Fibroblast of skin of back (primary cell): ENCODE measurements around the gene ICOS. TPM values are rescaled to one million over a fixed set of nuclear protein-coding genes. Genes with fewer than 3 reads are reported as not detected.

Experiments
- DNase-seq: peaks from one replicate; pipeline ENCODE4 v3.0.0-alpha.2; 2013
- polyA plus RNA-seq, 2 experiments: library from polyadenylated mRNA; unstranded; fragments of 120-200 nt; gene quantifications; one replicate each; pipeline ENCODE4 v1.2.1, GENCODE V29; 2013; ENCODE audit not compliant: insufficient read length in 2 of 2

Gene ICOS
- polyA plus RNA-seq (2013, experiment 1 of 2; ENCODE audit: insufficient read length): not detected
- not detected for polyA plus RNA-seq (2013, experiment 2 of 2; ENCODE audit: insufficient read length)

GRCh38 chr2:203936535-203936934 lies at the start of gene ICOS:
Gene ICOS, plus strand, starts transcription at chr2:203936763. Its CDS starts 52 bp downstream, at chr2:203936815.
- DNase-seq: no peak

- DNase-seq: no peak
Measured at GRCh38 chr2:203887677-203888076, 48.9 kb upstream of the ICOS start.

- no peak for DNase-seq
Measured at GRCh38 chr2:203889542-203889941, 47.0 kb upstream of the ICOS start.

GRCh38 chr2:203889944-203890343 lies 46.6 kb upstream of the ICOS start:
- DNase-seq: no peak

DNA sequence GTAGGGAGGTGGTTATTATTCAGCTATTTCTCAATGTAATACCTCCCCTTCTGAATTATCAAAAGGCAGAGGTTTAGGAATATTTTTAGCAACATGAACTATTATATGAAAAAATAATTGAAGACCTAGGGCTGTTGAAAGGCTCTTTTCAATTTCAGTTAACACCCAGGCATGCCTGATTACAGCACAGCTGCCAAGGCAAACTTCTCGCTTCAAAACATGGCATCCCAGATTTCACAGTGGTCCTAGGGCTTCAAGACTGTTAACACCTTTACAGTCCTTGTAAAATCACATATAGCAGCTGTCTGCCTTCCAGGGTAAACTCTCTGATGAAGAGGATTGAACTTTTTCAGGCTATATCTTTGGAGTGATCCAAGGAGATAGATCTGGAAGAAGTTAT lies 45.8 kb upstream of the ICOS start:
- no peak for DNase-seq

DNA sequence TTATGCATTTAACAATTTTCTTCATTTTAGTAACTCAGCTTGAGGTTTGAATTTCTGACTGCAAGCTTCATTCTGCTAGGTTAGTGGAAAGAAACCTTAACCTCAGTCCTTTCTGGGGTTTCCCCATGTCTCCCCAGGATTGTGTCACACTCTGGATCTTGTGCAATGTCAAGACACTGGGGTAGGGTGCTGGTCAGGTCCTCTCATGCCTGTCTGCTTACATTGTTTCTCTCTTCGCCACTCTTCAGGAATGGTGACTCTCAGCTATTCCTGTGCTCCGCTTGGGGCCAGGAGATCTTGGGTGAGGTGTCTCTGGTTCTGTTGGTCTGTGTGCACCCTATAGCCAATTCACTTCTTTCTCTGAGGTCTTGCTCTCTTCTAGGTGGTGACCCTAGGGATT lies 45.1 kb upstream of the ICOS start:
- no peak for DNase-seq

DNA sequence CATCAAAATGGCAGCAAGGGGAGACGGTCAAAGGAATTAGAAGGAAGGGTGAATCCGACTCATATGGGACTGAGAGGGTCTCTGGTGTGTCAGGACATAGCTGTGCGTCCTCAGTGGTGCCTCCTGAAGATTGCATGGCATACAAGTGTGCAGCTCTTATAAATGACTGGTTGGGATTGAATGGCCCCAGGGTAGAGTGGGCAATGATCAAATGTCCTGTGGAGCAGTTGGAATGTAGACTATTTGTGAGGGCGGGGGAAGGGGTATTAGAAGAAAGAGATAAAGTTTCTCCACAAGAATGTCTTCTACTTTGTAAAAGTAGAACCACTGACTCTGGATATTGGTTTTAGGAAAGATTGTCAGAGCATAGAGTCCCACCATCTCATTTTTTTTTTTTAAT lies 44.4 kb upstream of the ICOS start:
- peak; percentile 12 for DNase-seq

GRCh38 chr2:203893401-203893800 lies 43.2 kb upstream of the ICOS start:
- DNase-seq: no peak

- DNase-seq: no peak
Measured at GRCh38 chr2:203893840-203894239, 42.7 kb upstream of the ICOS start.

DNA sequence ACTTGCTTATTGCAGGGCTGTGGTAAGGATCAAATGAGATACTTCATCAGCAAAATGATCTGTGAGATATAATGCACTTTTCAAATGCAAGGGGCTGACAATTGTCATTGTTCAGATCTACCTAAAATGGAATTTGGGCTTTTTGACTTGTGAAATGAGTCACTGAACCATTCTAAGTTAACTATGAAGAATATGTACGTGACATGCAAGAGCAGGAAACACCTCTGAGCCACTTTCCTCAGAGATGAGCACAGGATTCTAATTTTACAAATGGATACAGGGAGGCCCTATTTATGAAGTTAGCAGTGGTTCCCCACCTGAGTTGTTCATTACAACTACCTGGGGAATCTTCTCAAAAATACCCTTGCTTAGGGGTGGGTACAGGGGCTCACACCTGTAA lies 42.3 kb upstream of the ICOS start:
- no peak for DNase-seq

DNA sequence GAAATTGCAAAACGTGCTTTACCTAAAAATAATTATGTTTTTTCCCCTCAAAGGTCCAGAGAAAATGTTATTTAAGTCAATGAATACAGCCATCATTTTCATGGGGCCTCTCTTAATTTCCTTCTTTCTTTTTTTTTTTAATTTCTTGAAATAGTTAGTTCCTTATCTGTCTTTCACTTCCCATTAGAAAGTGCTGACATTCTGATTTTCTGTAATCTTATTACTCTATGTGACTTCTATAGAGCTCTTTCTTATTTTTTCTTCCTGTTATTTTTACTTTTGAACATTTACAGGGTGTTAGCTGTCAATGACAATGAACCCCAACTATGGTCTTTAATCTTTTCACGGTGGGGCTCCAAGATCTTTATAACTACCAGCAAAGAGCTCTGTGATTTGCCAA lies 39.0 kb upstream of the ICOS start:
- no peak for DNase-seq

- no peak for DNase-seq
Measured at GRCh38 chr2:203898657-203899056, 37.9 kb upstream of the ICOS start.

DNA sequence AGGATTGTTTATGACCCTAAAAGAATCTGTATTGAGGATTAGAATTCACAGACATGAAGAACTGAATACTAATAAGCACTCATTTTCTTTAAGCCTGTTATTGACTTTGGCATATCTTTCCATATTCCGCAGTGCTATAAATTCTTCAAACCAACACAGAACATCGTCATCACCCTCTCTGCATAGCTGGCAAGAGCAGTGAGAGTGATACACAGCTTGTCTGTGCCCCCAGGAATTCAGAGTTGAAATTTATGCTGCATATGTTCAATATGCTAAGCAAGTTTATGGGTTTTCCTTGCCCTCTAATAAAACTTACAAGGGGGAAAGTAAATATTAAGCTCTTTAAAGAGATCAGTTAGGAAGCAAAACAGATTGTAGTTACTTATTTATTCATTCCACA lies 36.3 kb upstream of the ICOS start:
- DNase-seq: peak; percentile 17

- no peak for DNase-seq
Measured at GRCh38 chr2:203904022-203904421, 32.5 kb upstream of the ICOS start.

- DNase-seq: peak; percentile 57
Measured at GRCh38 chr2:203905656-203906055, 30.9 kb upstream of the ICOS start.

GRCh38 chr2:203908066-203908796 lies 28.3 kb upstream of the ICOS start:
- no peak for DNase-seq

GRCh38 chr2:203908797-203909185 lies 27.8 kb upstream of the ICOS start:
- DNase-seq: no peak

DNA sequence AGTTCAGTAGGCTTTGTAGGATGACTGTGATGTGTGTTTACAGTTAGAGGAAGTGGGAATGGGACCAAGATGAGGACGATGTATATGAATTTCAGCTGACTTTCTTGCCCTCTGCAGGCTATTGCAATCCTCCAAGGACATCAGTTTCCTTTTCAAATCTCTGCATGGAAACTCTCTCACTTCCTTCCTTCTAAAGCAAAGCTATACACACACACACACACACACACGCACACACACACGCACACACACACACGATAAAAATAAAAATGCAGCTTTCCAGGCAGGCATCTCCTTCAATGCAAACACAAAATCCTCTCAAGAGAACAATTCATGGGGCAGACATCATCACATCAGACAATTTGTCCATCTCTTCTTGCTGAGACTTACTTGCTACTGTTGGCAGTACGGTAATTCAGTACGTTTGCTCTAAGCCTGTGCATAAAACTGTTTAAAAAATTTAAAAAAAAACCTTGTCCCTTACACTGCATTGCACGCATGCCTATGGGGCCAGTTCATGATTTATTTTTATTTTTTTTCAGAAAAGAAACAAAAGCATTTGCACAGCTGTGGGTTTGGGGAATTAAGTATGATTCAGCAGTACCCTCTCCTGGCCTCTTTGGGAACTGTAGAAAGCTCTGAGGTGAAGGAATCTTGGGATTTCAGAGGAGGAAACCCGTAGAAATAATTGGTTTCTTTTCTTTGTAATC lies 27.1 kb upstream of the ICOS start:
- peak; percentile 77 for DNase-seq

- DNase-seq: no peak
Measured at GRCh38 chr2:203909974-203910373, 26.6 kb upstream of the ICOS start.

DNA sequence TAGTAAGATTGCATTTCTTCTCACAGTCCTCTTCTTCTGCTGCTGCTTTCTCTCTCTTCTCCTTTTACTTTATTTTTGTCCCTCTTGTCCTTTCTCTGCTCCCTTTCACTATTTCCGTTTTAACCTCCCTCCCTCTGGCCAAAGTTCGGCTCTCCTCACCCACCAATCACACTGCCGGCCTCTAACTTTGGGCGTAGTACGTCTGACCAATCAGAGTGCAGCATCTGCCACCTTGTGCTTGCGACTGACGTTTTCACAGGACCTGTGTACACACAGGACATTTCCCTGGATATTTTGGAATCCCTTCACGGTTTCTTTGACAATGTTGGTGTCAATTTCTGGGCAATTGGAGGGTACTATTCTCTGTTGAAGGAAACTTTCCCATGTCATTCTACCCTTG lies 22.6 kb upstream of the ICOS start:
- DNase-seq: no peak

DNA sequence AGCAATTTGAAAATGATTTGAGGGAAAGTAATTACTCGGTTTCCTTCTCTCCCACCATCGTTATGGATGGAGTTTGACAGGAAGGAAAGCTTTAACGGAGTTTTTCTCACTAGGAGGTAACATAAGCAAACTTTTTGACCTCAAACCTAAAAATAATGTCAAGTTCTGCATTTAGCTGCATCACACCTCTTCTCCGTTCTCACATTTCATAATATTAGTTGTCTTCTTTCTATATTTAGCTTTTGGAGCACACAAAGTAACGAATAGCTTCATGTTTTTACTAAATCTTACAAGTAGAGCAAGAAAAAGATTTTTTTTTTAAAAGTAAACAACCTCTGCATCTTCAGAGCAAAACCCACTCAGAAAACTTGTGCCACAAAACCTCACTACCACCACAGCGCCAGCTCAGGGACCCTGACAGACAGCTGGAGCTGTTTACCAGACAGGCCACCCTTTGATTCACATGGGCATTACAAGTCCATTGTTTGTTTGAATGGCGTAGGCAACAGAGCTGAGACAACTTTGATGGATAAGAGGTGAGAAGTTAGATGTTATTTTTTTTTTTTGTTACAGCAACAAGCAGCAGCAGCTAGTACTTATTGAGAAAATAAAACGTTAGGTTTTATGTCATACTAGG lies 21.9 kb upstream of the ICOS start:
- DNase-seq: no peak

- DNase-seq: no peak
Measured at GRCh38 chr2:203915256-203915655, 21.3 kb upstream of the ICOS start.

DNA sequence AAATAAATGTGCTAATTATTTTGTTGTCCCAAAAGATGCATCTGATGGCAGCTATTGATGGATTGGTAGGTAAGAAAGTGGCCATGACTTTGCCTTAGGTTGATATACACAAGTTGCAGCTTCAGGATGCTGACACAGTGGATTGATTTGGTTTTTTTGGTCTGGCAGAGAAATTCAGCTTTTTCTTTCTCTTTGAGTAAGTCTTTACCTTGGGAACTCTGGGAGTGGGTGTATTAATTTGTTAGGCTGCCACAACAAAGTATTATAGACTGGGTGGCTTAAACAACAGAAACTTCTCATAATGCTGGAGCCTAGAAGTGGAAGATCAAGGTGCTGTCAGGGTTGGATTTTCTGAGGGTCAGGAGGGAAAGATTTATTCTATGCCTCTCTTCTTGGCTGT lies 19.8 kb upstream of the ICOS start:
- DNase-seq: no peak

DNA sequence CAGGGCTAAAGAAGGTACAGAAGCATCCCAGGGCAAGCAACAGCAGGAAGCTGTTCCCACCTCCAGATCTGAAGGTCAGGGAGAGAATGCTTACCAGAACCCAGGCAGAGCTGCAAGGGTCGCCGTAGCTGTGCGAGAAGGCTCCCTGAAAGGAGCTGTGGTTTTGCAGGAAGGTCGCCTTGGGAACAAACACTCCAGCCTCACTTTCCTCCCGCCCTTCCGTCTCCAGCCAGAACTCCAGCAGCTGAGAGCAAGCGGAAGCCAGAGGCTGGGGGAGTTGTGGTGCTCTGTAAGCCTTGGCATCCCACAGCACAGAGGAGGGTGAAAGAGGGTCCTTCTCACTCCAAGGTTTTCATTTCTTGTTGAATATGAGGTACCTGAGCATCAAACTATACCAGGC lies 18.3 kb upstream of the ICOS start:
- DNase-seq: no peak
